GM06990 (cell line): ENCODE measurements around the gene AAR2.

Experiments used
- DNase-seq: peaks from one replicate; pipeline ENCODE4 v3.0.0-alpha.2; 2011; ENCODE audit not compliant: insufficient read length; ENCODE audit errors: extremely low read depth
- H3K27me3 ChIP-seq: replicated peaks from 2 replicates; pipeline ENCODE4 v1.6.0; 2011; ENCODE audit warnings: low read length; ENCODE audit not compliant: control insufficient read depth, insufficient read depth
- H3K36me3 ChIP-seq: 2 replicates; pipeline ENCODE4 v1.5.1; 2011; ENCODE audit warnings: low read length; ENCODE audit not compliant: control insufficient read depth, insufficient read depth
- H3K4me3 ChIP-seq: replicated peaks from 2 replicates; pipeline ENCODE4 v1.5.1; 2011; ENCODE audit warnings: low read depth, mild to moderate bottlenecking, control low read depth, low read length
- CTCF ChIP-seq: IDR thresholded peaks from 2 replicates; pipeline ENCODE4 v1.5.1; 2011; ENCODE audit warnings: low read length, control low read depth, mild to moderate bottlenecking, inconsistent platforms; ENCODE audit not compliant: insufficient read depth, poor library complexity, severe bottlenecking

AAR2 gene

GRCh38 chr20:36200451-36200850, 35.8 kb upstream of the AAR2 start:
- Histone ChIP-seq H3K36me3 (no peaks in the 10 kb centered on the region), H3K27me3 (peaks cover 6% of the 10 kb centered on the region), H3K4me3 (no peak overlapping the region)
- TF ChIP-seq CTCF = no peak
- DNase-seq = no peak

- H3K4me3 ChIP-seq = no peak overlapping the region
- TF ChIP-seq CTCF = no peak
- no peak for DNase-seq
- H3K27me3 ChIP-seq = peaks cover 5% of the 10 kb centered on the region
- no peaks in the 10 kb centered on the region for H3K36me3 ChIP-seq
Measured at GRCh38 chr20:36201198-36201597, 35.1 kb upstream of the AAR2 start.

- Histone ChIP-seq H3K27me3 (peaks cover 7% of the 10 kb centered on the region; the same call in 1 of the 2 replicates), H3K36me3 (no peaks in the 10 kb centered on the region), H3K4me3 (no peak overlapping the region)
- TF ChIP-seq CTCF = peak; percentile 100
- DNase-seq = peak; percentile 36
Measured at GRCh38 chr20:36202891-36203338, 33.4 kb upstream of the AAR2 start.

- Histone ChIP-seq H3K36me3 (no peaks in the 10 kb centered on the region), H3K4me3 (no peak overlapping the region), H3K27me3 (peaks cover 6% of the 10 kb centered on the region; the same call in 1 of the 2 replicates)
- DNase-seq = no peak
- TF ChIP-seq CTCF = no peak
Measured at GRCh38 chr20:36203861-36204260, 32.4 kb upstream of the AAR2 start.

GRCh38 chr20:36205026-36205425, 31.3 kb upstream of the AAR2 start:
- TF ChIP-seq CTCF = no peak
- H3K4me3 ChIP-seq = no peak overlapping the region
- H3K27me3 ChIP-seq = peaks cover 5% of the 10 kb centered on the region; the same call in 1 of the 2 replicates

GRCh38 chr20:36206068-36206467, 30.2 kb upstream of the AAR2 start:
- H3K36me3 ChIP-seq = no peaks in the 10 kb centered on the region
- TF ChIP-seq CTCF = no peak
- DNase-seq = no peak
- peaks cover 5% of the 10 kb centered on the region; the same call in 1 of the 2 replicates for H3K27me3 ChIP-seq
- no peak overlapping the region for H3K4me3 ChIP-seq

More at GRCh38 chr20:36205026-36205425, 31.3 kb upstream of the AAR2 start:
- DNase-seq = no peak
- no peaks in the 10 kb centered on the region for H3K36me3 ChIP-seq
